Heart left ventricle (tissue), 13 donors: ENCODE measurements around the gene PHACTR3.

Source experiments
- CTCF ChIP-seq, 12 donors: fragments of 200-600 bp; sonication (generic) in 4 of 12; IDR thresholded peaks; one replicate each; pipeline versions ENCODE4 v1.5.0 to v1.8.0; 2018 to 2022; ENCODE audit warnings: antibody characterized with exemption in 12 of 12, mild to moderate bottlenecking in 5 of 12
- POLR2A ChIP-seq, 2 donors: fragments of 450-650 bp; IDR thresholded peaks; one replicate each; pipeline ENCODE4 v1.6.1; 2017; ENCODE audit warnings: antibody characterized with exemption in 2 of 2, mild to moderate bottlenecking in 2 of 2, moderate library complexity in 2 of 2
- donor health status: ischemic (EF 13 %, LVEDD 7.1; RV severe dilation, severe dysfunction).
- donor health status: DM: no; HTN: yes; CAD: no.
- donor health status: DM: no; HTN: no; CAD: no.
- donor health status: ischemic (EF 25% LVEDD 6.9; RV normal size, moderate dysfunction).
- donor health status: ischemic (EF 25% LVEDD 5.7; RV mildly dilated, moderate dysfunction).
- donor health status: ischemic (EF 35%, LVEDD 5.7; RV mildly dilated, moderate dysfunction).
- donor health status: nonischemic (EF 11% LVEDD 7.7; RV severe dilation, severe dysfunction).
- donor health status: DM: yes; HTN: yes; CAD: no.
- donor health status: PGD.
- donor health status: ischemic (EF 29% LVEDD 5.4; RV normal size, mild dysfunction).
- donor health status: nonischemic (EF 23%, LVEDD 6.1; RV moderate dilation, normal function).

- no peak for TF ChIP-seq CTCF (IDR thresholded peaks at IDR 0.05)
- no peak for TF ChIP-seq POLR2A (IDR thresholded peaks at IDR 0.05)
Observed at GRCh38 chr20:59565768-59566461, 38.4 kb upstream of the PHACTR3 start.
